ENCODE data around the gene AGK. TPM values are rescaled to one million over a fixed set of nuclear protein-coding genes. Genes with fewer than 3 reads are reported as not detected.

The AGK gene
- polyA plus RNA-seq (2013) = 20.9 and 21.1 TPM in 2 replicates

GRCh38 chr7:141551094-141551781 is at the start of gene AGK:
AGK (plus strand) TSS chr7:141551410; CDS start chr7:141555467, 4,057 bp downstream.
- Histone ChIP-seq H2BK120ac (ENCODE audit: insufficient read depth, low read length, poor library complexity) (peak within 1 kb of the TSS; percentile 35), H2AK5ac (ENCODE audit: low read length) (peak within 1 kb of the TSS; percentile 70), H3K4me1 (ENCODE audit: control insufficient read depth in 1 of 2, insufficient read depth in 2 of 2, low read length in 2 of 2) (peaks cover 5% of the 10 kb centered on the region in 2 experiments), H4K91ac (ENCODE audit: low read depth, low read length) (peak within 1 kb of the TSS; percentile 82), H3K18ac (ENCODE audit: low read length) (peak within 1 kb of the TSS; percentile 78), H2BK12ac (ENCODE audit: low read length) (no peak within 1 kb of the TSS), H3K9me3 (ENCODE audit: insufficient read depth, low read depth, low read length) (no peaks in the 10 kb centered on the region), H2BK5ac (ENCODE audit: low read depth, low read length, poor library complexity) (peak within 1 kb of the TSS; percentile 11), H3K14ac (ENCODE audit: low read length) (peak within 1 kb of the TSS; percentile 69), H4K8ac (ENCODE audit: low read depth, low read length) (peak within 1 kb of the TSS; percentile 97), H3K79me2 (ENCODE audit: control insufficient read depth, insufficient read depth, low read length, poor library complexity) (peaks cover 3% of the 10 kb centered on the region), H3K4ac (ENCODE audit: low read depth, low read length) (peak within 1 kb of the TSS; percentile 71), H4K12ac (ENCODE audit: low read depth, low read length) (peak within 1 kb of the TSS; percentile 93), H2AFZ (ENCODE audit: insufficient read depth, low read length, poor library complexity) (peak within 1 kb of the TSS; percentile 77), H3K9ac (ENCODE audit: low read length) (peak within 1 kb of the TSS; percentile 97), H3K27ac (ENCODE audit: low read depth, low read length) (no peak within 1 kb of the TSS), H3K23ac (ENCODE audit: low read length) (no peak within 1 kb of the TSS), H3K4me2 (ENCODE audit: low read length) (peak within 1 kb of the TSS; percentile 95), H3K79me1 (ENCODE audit: low read length) (peaks cover 5% of the 10 kb centered on the region), H3K27me3 (ENCODE audit: insufficient read depth, low read length) (no peaks in the 10 kb centered on the region), H3K4me3 (ENCODE audit: low read depth, low read length) (peak within 1 kb of the TSS; percentile 86), H3K36me3 (ENCODE audit: control insufficient read depth in 1 of 2, insufficient read depth in 2 of 2, low read length in 2 of 2) (peaks cover 4% of the 10 kb centered on the region in 2 experiments)
- no CpG with 5 or more reads among the region's 66 CpGs for WGBS (ENCODE audit: extremely low coverage, insufficient coverage, insufficient read length)
- DNase-seq = peak; percentile 47 to 65

GRCh38 chr7:141501451-141501850 is 49.8 kb upstream of the AGK start:
- Histone ChIP-seq H3K4ac (ENCODE audit: low read depth, low read length) (no peak overlapping the region), H3K9me3 (ENCODE audit: insufficient read depth, low read depth, low read length) (no peaks in the 10 kb centered on the region), H3K4me3 (ENCODE audit: low read depth, low read length) (no peak overlapping the region), H3K36me3 (ENCODE audit: control insufficient read depth in 1 of 2, insufficient read depth in 2 of 2, low read length in 2 of 2) (no peaks in the 10 kb centered on the region), H3K18ac (ENCODE audit: low read length) (no peak overlapping the region), H3K79me1 (ENCODE audit: low read length) (no peaks in the 10 kb centered on the region), H2AK5ac (ENCODE audit: low read length) (no peak overlapping the region), H2BK120ac (ENCODE audit: insufficient read depth, low read length, poor library complexity) (no peak overlapping the region), H4K8ac (ENCODE audit: low read depth, low read length) (no peak overlapping the region), H3K4me2 (ENCODE audit: low read length) (no peak overlapping the region), H3K27ac (ENCODE audit: low read depth, low read length) (no peak overlapping the region), H3K9ac (ENCODE audit: low read length) (no peak overlapping the region), H2BK5ac (ENCODE audit: low read depth, low read length, poor library complexity) (no peak overlapping the region), H4K12ac (ENCODE audit: low read depth, low read length) (no peak overlapping the region), H2BK12ac (ENCODE audit: low read length) (no peak overlapping the region), H3K27me3 (ENCODE audit: insufficient read depth, low read length) (no peaks in the 10 kb centered on the region), H3K4me1 (ENCODE audit: control insufficient read depth in 1 of 2, insufficient read depth in 2 of 2, low read length in 2 of 2) (no peaks in the 10 kb centered on the region), H2AFZ (ENCODE audit: insufficient read depth, low read length, poor library complexity) (no peak overlapping the region), H4K91ac (ENCODE audit: low read depth, low read length) (no peak overlapping the region), H3K23ac (ENCODE audit: low read length) (no peak overlapping the region), H3K14ac (ENCODE audit: low read length) (no peak overlapping the region), H3K79me2 (ENCODE audit: control insufficient read depth, insufficient read depth, low read length, poor library complexity) (no peaks in the 10 kb centered on the region)
- no CpG with 5 or more reads among the region's 2 CpGs for WGBS (ENCODE audit: extremely low coverage, insufficient coverage, insufficient read length)
- no peak for DNase-seq

DNA sequence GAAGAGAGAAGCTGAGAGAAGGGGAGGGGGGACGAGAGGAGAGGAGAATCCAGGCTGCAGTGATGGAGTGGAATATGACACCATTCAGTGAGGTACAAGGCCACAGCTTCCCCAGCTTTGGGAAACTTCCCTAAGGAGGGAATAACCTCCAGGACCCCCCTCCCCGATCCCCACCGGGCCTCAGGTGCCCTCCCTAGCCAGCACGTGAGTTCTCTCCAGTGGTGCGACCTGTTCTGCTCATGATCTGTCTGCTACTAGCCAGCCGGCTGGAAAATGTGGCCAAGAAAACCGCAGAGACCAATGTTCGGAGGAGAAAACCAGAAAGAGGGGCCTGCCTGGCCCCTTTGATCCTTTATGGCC is 39.9 kb upstream of the AGK start:
- Histone ChIP-seq H4K91ac (ENCODE audit: low read depth, low read length) (no peak overlapping the region), H2BK5ac (ENCODE audit: low read depth, low read length, poor library complexity) (no peak overlapping the region), H3K4me3 (ENCODE audit: low read depth, low read length) (no peak overlapping the region), H3K27me3 (ENCODE audit: insufficient read depth, low read length) (peaks cover 9% of the 10 kb centered on the region), H3K23ac (ENCODE audit: low read length) (no peak overlapping the region), H3K9ac (ENCODE audit: low read length) (no peak overlapping the region), H4K12ac (ENCODE audit: low read depth, low read length) (no peak overlapping the region), H3K4ac (ENCODE audit: low read depth, low read length) (no peak overlapping the region), H2AK5ac (ENCODE audit: low read length) (no peak overlapping the region), H3K18ac (ENCODE audit: low read length) (no peak overlapping the region), H3K27ac (ENCODE audit: low read depth, low read length) (no peak overlapping the region), H3K4me2 (ENCODE audit: low read length) (peak overlapping the region; percentile 59), H3K14ac (ENCODE audit: low read length) (no peak overlapping the region), H3K79me1 (ENCODE audit: low read length) (no peaks in the 10 kb centered on the region), H2AFZ (ENCODE audit: insufficient read depth, low read length, poor library complexity) (no peak overlapping the region), H2BK12ac (ENCODE audit: low read length) (no peak overlapping the region), H4K8ac (ENCODE audit: low read depth, low read length) (no peak overlapping the region), H3K36me3 (ENCODE audit: control insufficient read depth in 1 of 2, insufficient read depth in 2 of 2, low read length in 2 of 2) (no peaks in the 10 kb centered on the region), H3K4me1 (ENCODE audit: control insufficient read depth in 1 of 2, insufficient read depth in 2 of 2, low read length in 2 of 2) (peaks cover 7 to 9% of the 10 kb centered on the region in 2 experiments), H3K79me2 (ENCODE audit: control insufficient read depth, insufficient read depth, low read length, poor library complexity) (no peaks in the 10 kb centered on the region), H3K9me3 (ENCODE audit: insufficient read depth, low read depth, low read length) (no peaks in the 10 kb centered on the region), H2BK120ac (ENCODE audit: insufficient read depth, low read length, poor library complexity) (no peak overlapping the region)
- no peak for DNase-seq
- no CpG with 5 or more reads among the region's 8 CpGs for WGBS (ENCODE audit: extremely low coverage, insufficient coverage, insufficient read length)

DNA sequence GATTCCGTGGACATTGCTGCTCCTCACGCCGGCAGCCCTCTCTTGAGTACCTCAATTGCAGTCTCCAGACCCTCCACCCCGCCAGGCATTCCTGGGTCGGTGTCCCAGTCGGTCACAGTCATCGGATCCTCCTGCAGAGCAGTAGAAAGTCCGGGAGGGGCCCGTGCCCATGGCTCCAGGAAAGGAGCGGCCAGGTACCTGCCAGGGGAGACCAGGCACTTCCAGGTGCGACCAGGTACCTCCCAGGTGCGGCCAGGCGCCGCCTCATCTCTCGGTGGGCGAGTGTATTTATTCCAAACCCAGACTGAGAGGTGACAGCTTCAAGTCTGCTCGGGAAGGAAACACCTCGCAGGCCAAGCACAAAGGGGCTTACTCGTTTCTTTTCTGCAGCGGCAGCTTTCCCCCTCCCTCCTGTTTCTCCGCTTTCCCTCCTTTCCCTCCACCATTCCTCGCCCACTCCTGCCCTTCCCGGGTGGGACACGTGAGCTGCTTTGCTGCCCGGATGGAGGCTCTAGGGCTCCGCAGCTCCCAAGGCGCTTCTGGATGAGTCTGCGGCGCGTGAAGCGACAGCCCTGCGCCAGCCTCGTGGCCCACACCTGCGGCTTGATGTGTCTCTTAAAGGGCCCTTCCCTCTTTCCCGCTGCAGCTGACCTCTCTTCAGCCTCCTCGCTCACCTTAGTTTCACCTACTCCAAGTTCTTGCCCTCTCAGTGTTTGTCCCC is 39.4 kb upstream of the AGK start:
- Histone ChIP-seq H3K79me2 (ENCODE audit: control insufficient read depth, insufficient read depth, low read length, poor library complexity) (no peaks in the 10 kb centered on the region), H3K9ac (ENCODE audit: low read length) (no peak overlapping the region), H2BK5ac (ENCODE audit: low read depth, low read length, poor library complexity) (no peak overlapping the region), H3K14ac (ENCODE audit: low read length) (no peak overlapping the region), H2BK120ac (ENCODE audit: insufficient read depth, low read length, poor library complexity) (no peak overlapping the region), H3K79me1 (ENCODE audit: low read length) (no peaks in the 10 kb centered on the region), H2BK12ac (ENCODE audit: low read length) (no peak overlapping the region), H2AFZ (ENCODE audit: insufficient read depth, low read length, poor library complexity) (peak overlapping the region; percentile 19), H4K91ac (ENCODE audit: low read depth, low read length) (no peak overlapping the region), H3K4me2 (ENCODE audit: low read length) (peak overlapping the region; percentile 59), H2AK5ac (ENCODE audit: low read length) (no peak overlapping the region), H3K36me3 (ENCODE audit: control insufficient read depth in 1 of 2, insufficient read depth in 2 of 2, low read length in 2 of 2) (no peaks in the 10 kb centered on the region), H3K4ac (ENCODE audit: low read depth, low read length) (no peak overlapping the region), H4K12ac (ENCODE audit: low read depth, low read length) (no peak overlapping the region), H3K4me3 (ENCODE audit: low read depth, low read length) (no peak overlapping the region), H3K27ac (ENCODE audit: low read depth, low read length) (no peak overlapping the region), H3K9me3 (ENCODE audit: insufficient read depth, low read depth, low read length) (no peaks in the 10 kb centered on the region), H3K23ac (ENCODE audit: low read length) (no peak overlapping the region), H4K8ac (ENCODE audit: low read depth, low read length) (no peak overlapping the region), H3K4me1 (ENCODE audit: control insufficient read depth in 1 of 2, insufficient read depth in 2 of 2, low read length in 2 of 2) (peaks cover 7 to 9% of the 10 kb centered on the region in 2 experiments), H3K27me3 (ENCODE audit: insufficient read depth, low read length) (peaks cover 9% of the 10 kb centered on the region), H3K18ac (ENCODE audit: low read length) (no peak overlapping the region)
- no peak for DNase-seq
- no CpG with 5 or more reads among the region's 36 CpGs for WGBS (ENCODE audit: extremely low coverage, insufficient coverage, insufficient read length)

Measured in trophoblast cell (in vitro differentiated cells and primary cell).